Activated CD8-positive, alpha-beta memory T cell treated with anti-CD3 and anti-CD28 coated beads for 4 hours (primary cell): ENCODE results near the gene XRCC1.
"Not testable (repeated sequence)": the region's sequence is repeated elsewhere in the genome, so short reads cannot be mapped to it uniquely, and the experiment has no call there.

ENCODE experiments used
- DNase-seq, 2 donors: peaks; one replicate each; pipeline ENCODE4 v3.0.0-alpha.2; 2020; ENCODE audit warnings: low read depth in 2 of 2

The XRCC1 gene

GRCh38 chr19:43599635-43600295 is 24.4 kb upstream of the XRCC1 start:
- no peak for DNase-seq

- DNase-seq = no peak
These were observed 23.3 kb upstream of the XRCC1 start for GRCh38 chr19:43598445-43599240.

- DNase-seq = no peak
These were observed 22.5 kb upstream of the XRCC1 start for GRCh38 chr19:43597876-43598275.

GRCh38 chr19:43596842-43597461 is 21.6 kb upstream of the XRCC1 start:
- DNase-seq = no peak

- peak; percentile 100 for DNase-seq
These were observed 20.9 kb upstream of the XRCC1 start, which contains the start of the genes IRGQ and ZNF576 for GRCh38 chr19:43595999-43596841. IRGQ (minus strand) TSS chr19:43596134; CDS start chr19:43595338, 796 bp downstream. ZNF576 (plus strand) TSS chr19:43596595; CDS start chr19:43597109, 514 bp downstream.

GRCh38 chr19:43595605-43595998 is 20.3 kb upstream of the XRCC1 start:
- DNase-seq = no peak

- DNase-seq = peak in 1 of 2 donors; percentile 38
These were observed 19.6 kb upstream of the XRCC1 start for GRCh38 chr19:43594710-43595604.

GRCh38 chr19:43594081-43594697 is 18.9 kb upstream of the XRCC1 start:
- DNase-seq = no peak

- no peak for DNase-seq
These were observed 17.5 kb upstream of the XRCC1 start for GRCh38 chr19:43592800-43593350.

- no peak for DNase-seq
These were observed 16.8 kb upstream of the XRCC1 start for GRCh38 chr19:43591904-43592772.

- DNase-seq = no peak
These were observed 14.4 kb upstream of the XRCC1 start for GRCh38 chr19:43589678-43590077.

GRCh38 chr19:43589277-43589676 is 13.9 kb upstream of the XRCC1 start:
- no peak for DNase-seq

- DNase-seq = not testable (repeated sequence)
These were observed 11.7 kb upstream of the XRCC1 start for GRCh38 chr19:43587029-43587428.

- DNase-seq = no peak
These were observed 11.0 kb upstream of the XRCC1 start for GRCh38 chr19:43586346-43586745.

- DNase-seq = no peak
These were observed 9.2 kb upstream of the XRCC1 start for GRCh38 chr19:43584484-43584883.

- no peak for DNase-seq
These were observed 7.2 kb upstream of the XRCC1 start for GRCh38 chr19:43582495-43582894.

GRCh38 chr19:43581467-43581866 is 6.1 kb upstream of the XRCC1 start:
- no peak for DNase-seq

GRCh38 chr19:43578787-43579186 is 3.5 kb upstream of the XRCC1 start:
- no peak for DNase-seq
